ENCODE results near the gene TICAM2. TPM values are rescaled to one million over a fixed set of nuclear protein-coding genes. Genes with fewer than 3 reads are reported as not detected.

The TICAM2 gene
- total and polyA plus RNA-seq, 2 experiments from 2014 or later = 2.1 to 2.5 TPM

DNA sequence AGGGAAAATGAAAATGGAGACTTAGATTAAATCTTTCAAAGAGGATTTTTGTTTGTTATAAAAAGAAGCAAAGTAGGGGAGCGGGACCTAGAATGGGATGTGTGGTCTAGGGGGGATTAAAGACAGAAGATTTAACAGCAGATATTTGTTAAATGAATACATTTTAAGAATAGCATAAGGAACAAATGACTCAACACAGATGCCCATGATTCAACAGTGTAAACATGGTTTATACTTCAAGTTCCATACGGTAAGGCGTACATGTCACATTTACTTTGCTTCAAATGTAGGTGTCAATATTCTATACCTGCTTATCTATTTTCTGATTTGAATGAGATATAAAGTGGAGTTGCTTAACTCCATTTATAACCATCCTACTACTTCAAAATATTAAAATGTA is 1.5 kb downstream of the TICAM2 start:
- Histone ChIP-seq H3K4me2 (peak overlapping the region; percentile 91), H4K20me1 (ENCODE audit: insufficient read depth, poor library complexity, severe bottlenecking) (no peaks in the 10 kb centered on the region), H3K27me3 (no peaks in the 10 kb centered on the region), H3K36me3 (replicated peaks; ENCODE audit: insufficient read depth, low read depth) (no peaks in the 10 kb centered on the region), H3K9me3 (ENCODE audit: low read depth) (no peaks in the 10 kb centered on the region), H3K4me1 (ENCODE audit: insufficient read depth) (peaks cover 12% of the 10 kb centered on the region), H3K79me2 (peaks cover 11% of the 10 kb centered on the region), H3K27ac (no peak overlapping the region), H3K9me2 (replicated peaks; ENCODE audit: insufficient read depth) (no peaks in the 10 kb centered on the region), H3K4me3 (no peak overlapping the region), H2AFZ (no peak overlapping the region)
- no peak for TF ChIP-seq CTCF (IDR thresholded peaks at IDR 0.05; ENCODE audit: poor library complexity)
- no peak for TF ChIP-seq EZH2 (IDR thresholded peaks at IDR 0.05; ENCODE audit: borderline replicate concordance)
- no peak for TF ChIP-seq EZH2phosphoT487 (IDR thresholded peaks at IDR 0.05; ENCODE audit: low read depth, severe bottlenecking, unreplicated experiment)
- WGBS (ENCODE audit: low lambda C conversion rate, missing lambda C conversion rate) = 82% methylated on average over 3 of the region's 3 CpGs
- no peak for DNase-seq (ENCODE audit: low spot score)

DNA sequence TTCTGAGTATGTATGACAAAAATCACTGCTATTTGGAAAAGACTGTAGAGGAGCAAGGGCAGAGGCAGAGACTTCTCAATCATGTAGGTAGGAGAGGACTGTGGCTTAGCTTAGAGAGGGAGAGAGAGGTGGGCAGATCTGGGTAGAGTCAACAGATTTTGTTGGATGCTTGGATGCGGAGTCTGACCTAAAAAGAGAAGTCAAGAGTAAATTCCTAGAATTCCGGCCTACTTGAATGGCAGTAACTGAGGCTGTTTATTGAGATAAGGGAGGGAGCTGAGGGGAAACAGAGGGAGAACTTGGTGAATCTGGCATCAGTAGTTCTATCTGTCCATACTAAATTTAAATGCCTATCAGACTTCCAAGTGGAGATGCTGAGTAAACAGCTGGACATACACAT is 2.4 kb downstream of the TICAM2 start:
- no peak overlapping the region for H3K27ac ChIP-seq
- H3K27me3 ChIP-seq = no peaks in the 10 kb centered on the region
- TF ChIP-seq EZH2phosphoT487 (IDR thresholded peaks at IDR 0.05; ENCODE audit: low read depth, severe bottlenecking, unreplicated experiment) (no peak), EZH2 (IDR thresholded peaks at IDR 0.05; ENCODE audit: borderline replicate concordance) (no peak), CTCF (IDR thresholded peaks at IDR 0.05; ENCODE audit: poor library complexity) (no peak)
- H3K36me3 ChIP-seq (replicated peaks; ENCODE audit: insufficient read depth, low read depth) = no peaks in the 10 kb centered on the region
- no peak for DNase-seq (ENCODE audit: low spot score)
- no peaks in the 10 kb centered on the region for H4K20me1 ChIP-seq (ENCODE audit: insufficient read depth, poor library complexity, severe bottlenecking)
- H3K9me2 ChIP-seq (replicated peaks; ENCODE audit: insufficient read depth) = no peaks in the 10 kb centered on the region
- peaks cover 12% of the 10 kb centered on the region for H3K4me1 ChIP-seq (ENCODE audit: insufficient read depth)
- WGBS (ENCODE audit: low lambda C conversion rate, missing lambda C conversion rate) = 72% methylated on average over 2 of the region's 2 CpGs
- peaks cover 11% of the 10 kb centered on the region for H3K79me2 ChIP-seq
- H3K9me3 ChIP-seq (ENCODE audit: low read depth) = no peaks in the 10 kb centered on the region
- no peak overlapping the region for H3K4me3 ChIP-seq
- no peak overlapping the region for H2AFZ ChIP-seq
- H3K4me2 ChIP-seq = peak overlapping the region; percentile 91

DNA sequence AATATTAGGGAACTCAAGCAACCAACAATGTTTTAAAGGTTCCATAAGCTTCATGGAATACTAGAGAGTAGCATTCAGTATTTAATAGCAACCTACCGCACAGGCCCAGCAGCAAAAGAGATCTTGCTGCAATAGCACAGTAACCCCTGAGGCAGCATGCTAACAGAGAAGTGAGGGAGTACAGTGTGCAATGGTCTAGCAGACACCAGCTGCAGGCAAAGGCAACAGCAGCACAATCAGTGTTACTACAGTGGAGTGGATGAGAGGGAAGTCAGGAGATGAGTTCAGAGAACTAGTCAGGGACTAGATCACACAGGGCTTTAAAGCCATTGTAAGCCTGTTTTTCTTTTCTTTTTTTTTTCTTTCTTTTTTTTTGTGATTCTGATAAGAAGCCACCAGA is 2.8 kb downstream of the TICAM2 start:
- no peak overlapping the region for H3K27ac ChIP-seq
- H3K4me1 ChIP-seq (ENCODE audit: insufficient read depth) = peaks cover 12% of the 10 kb centered on the region
- no peak overlapping the region for H2AFZ ChIP-seq
- DNase-seq (ENCODE audit: low spot score) = peak; percentile 25
- TF ChIP-seq EZH2phosphoT487 (IDR thresholded peaks at IDR 0.05; ENCODE audit: low read depth, severe bottlenecking, unreplicated experiment) (no peak), EZH2 (IDR thresholded peaks at IDR 0.05; ENCODE audit: borderline replicate concordance) (no peak), CTCF (IDR thresholded peaks at IDR 0.05; ENCODE audit: poor library complexity) (no peak)
- H3K9me2 ChIP-seq (replicated peaks; ENCODE audit: insufficient read depth) = no peaks in the 10 kb centered on the region
- H3K4me3 ChIP-seq = no peak overlapping the region
- WGBS (ENCODE audit: low lambda C conversion rate, missing lambda C conversion rate) = 67% methylated on average over 1 of the region's 1 CpG
- no peaks in the 10 kb centered on the region for H3K36me3 ChIP-seq (replicated peaks; ENCODE audit: insufficient read depth, low read depth)
- no peaks in the 10 kb centered on the region for H3K9me3 ChIP-seq (ENCODE audit: low read depth)
- peaks cover 11% of the 10 kb centered on the region for H3K79me2 ChIP-seq
- no peaks in the 10 kb centered on the region for H3K27me3 ChIP-seq
- H3K4me2 ChIP-seq = no peak overlapping the region
- H4K20me1 ChIP-seq (ENCODE audit: insufficient read depth, poor library complexity, severe bottlenecking) = no peaks in the 10 kb centered on the region

All from hepatocyte (in vitro differentiated cells).